Neural progenitor cell (in vitro differentiated cells): ENCODE data around the gene TGM3.

ENCODE experiments used
- EZH2 ChIP-seq: fragments of 200-600 bp; sonication (generic); IDR thresholded peaks from 2 replicates; pipeline ENCODE4 v1.6.1; 2017; ENCODE audit warnings: antibody characterized with exemption, mild to moderate bottlenecking, moderate library complexity
- TF ChIP-seq, protein P1 (sequence below): fragments of 200-600 bp; sonication (generic); IDR thresholded peaks from 2 replicates; pipeline ENCODE4 v1.5.1; 2017; ENCODE audit warnings: antibody characterized with exemption, mild to moderate bottlenecking

DNA sequence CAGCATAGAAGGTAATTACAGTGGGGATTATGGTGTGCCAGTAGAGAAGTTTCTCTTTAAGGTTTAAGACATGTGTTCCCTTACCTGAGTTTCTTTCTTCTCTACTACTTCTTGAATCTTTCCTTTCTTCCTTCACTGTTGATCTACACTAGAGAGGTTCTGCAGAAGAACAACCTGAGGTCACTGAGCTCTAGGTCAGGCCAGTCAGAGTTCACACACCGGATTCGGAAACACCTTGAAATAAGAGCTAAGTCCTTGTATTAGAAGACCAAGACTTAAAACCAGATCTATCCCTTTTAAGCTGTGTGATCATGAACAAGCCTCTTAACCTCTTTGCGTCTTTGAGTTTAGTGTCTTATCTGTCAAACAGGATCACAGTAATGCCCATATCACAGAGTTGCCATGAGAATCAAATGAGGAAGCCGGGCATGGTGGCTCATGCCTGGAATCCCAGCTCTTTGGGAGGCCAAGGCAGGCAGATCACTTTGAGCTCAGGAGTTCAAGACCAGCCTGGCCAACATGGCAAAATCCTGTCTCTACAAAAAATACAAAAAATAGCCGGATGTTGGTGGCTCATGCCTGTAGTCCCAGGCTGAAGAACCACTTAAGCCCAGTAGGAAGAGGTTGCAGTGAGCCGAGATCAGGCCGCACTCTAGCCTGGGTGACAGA is 22.0 kb upstream of the TGM3 start:
- TF ChIP-seq, protein P1, sequence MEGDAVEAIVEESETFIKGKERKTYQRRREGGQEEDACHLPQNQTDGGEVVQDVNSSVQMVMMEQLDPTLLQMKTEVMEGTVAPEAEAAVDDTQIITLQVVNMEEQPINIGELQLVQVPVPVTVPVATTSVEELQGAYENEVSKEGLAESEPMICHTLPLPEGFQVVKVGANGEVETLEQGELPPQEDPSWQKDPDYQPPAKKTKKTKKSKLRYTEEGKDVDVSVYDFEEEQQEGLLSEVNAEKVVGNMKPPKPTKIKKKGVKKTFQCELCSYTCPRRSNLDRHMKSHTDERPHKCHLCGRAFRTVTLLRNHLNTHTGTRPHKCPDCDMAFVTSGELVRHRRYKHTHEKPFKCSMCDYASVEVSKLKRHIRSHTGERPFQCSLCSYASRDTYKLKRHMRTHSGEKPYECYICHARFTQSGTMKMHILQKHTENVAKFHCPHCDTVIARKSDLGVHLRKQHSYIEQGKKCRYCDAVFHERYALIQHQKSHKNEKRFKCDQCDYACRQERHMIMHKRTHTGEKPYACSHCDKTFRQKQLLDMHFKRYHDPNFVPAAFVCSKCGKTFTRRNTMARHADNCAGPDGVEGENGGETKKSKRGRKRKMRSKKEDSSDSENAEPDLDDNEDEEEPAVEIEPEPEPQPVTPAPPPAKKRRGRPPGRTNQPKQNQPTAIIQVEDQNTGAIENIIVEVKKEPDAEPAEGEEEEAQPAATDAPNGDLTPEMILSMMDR: no peak
- no peak for TF ChIP-seq EZH2
